GM23338 (cell line): ENCODE measurements around the gene TCP11L2. TPM values are rescaled to one million over a fixed set of nuclear protein-coding genes. Genes with fewer than 3 reads are reported as not detected.

ENCODE experiments used
- ATAC-seq: fragments of 200-7000 bp; cut with Tn5 transposase; 3 replicates; pipeline ENCODE4 v1.9.1; 2020
- DNase-seq: peaks from one replicate; pipeline ENCODE4 v3.0.0-alpha.2; 2015; ENCODE audit warnings: low spot score
- H2AFZ ChIP-seq: fragments of 200-600 bp; sonication (generic); 2 replicates; pipeline ENCODE4 v1.8.0; 2016; ENCODE audit warnings: antibody characterized with exemption, mild to moderate bottlenecking, moderate library complexity
- H3F3A ChIP-seq: fragments of 200-600 bp; sonication (generic); replicated peaks from 2 replicates; pipeline ENCODE4 v1.8.0; 2017; ENCODE audit warnings: antibody characterized with exemption, mixed run types, low read depth
- H3K27ac ChIP-seq: fragments of 200-600 bp; sonication (generic); 2 replicates; pipeline ENCODE4 v1.6.1; 2016; ENCODE audit warnings: low read depth
- H3K27me3 ChIP-seq: fragments of 200-600 bp; sonication (generic); 2 replicates; pipeline ENCODE4 v1.8.0; 2016; ENCODE audit warnings: mild to moderate bottlenecking, mixed run types, moderate library complexity; ENCODE audit not compliant: insufficient read depth
- H3K36me3 ChIP-seq: fragments of 200-600 bp; sonication (generic); 2 replicates; pipeline ENCODE4 v1.8.0; 2016; ENCODE audit warnings: mild to moderate bottlenecking; ENCODE audit not compliant: insufficient read depth
- H3K4me1 ChIP-seq: fragments of 200-600 bp; sonication (generic); 2 replicates; pipeline ENCODE4 v1.8.0; 2016; ENCODE audit warnings: mild to moderate bottlenecking, moderate library complexity; ENCODE audit not compliant: insufficient read depth
- H3K4me2 ChIP-seq: fragments of 200-600 bp; sonication (generic); 2 replicates; pipeline ENCODE4 v1.7.1; 2017; ENCODE audit warnings: mixed run types
- H3K4me3 ChIP-seq: fragments of 200-600 bp; sonication (generic); 2 replicates; pipeline ENCODE4 v1.6.1; 2016; ENCODE audit warnings: mixed run types
- H3K79me2 ChIP-seq: fragments of 200-600 bp; sonication (generic); replicated peaks from 2 replicates; pipeline ENCODE4 v1.8.0; 2017; ENCODE audit warnings: mild to moderate bottlenecking; ENCODE audit not compliant: insufficient read depth
- H3K9me2 ChIP-seq: fragments of 200-600 bp; sonication (generic); 2 replicates; pipeline ENCODE4 v1.8.0; 2017; ENCODE audit not compliant: insufficient read depth
- H4K20me1 ChIP-seq: fragments of 200-600 bp; sonication (generic); replicated peaks from 2 replicates; pipeline ENCODE4 v1.8.0; 2017; ENCODE audit warnings: mild to moderate bottlenecking; ENCODE audit not compliant: insufficient read depth
- H3K27ac Mint-ChIP-seq: 2 replicates; pipeline ENCODE4 v1.8.0; 2020; ENCODE audit warnings: inconsistent platforms, mild to moderate bottlenecking, moderate library complexity, mixed read lengths
- H3K27me3 Mint-ChIP-seq: 3 replicates; pipeline ENCODE4 v1.8.0; 2022; ENCODE audit warnings: low read depth, mild to moderate bottlenecking, moderate library complexity, mixed read lengths, inconsistent platforms; ENCODE audit not compliant: insufficient read depth, poor library complexity
- H3K36me3 Mint-ChIP-seq: 3 replicates; pipeline ENCODE4 v1.8.0; 2021; ENCODE audit warnings: low read depth, mild to moderate bottlenecking, inconsistent platforms, moderate library complexity, mixed read lengths
- H3K4me1 Mint-ChIP-seq: 3 replicates; pipeline ENCODE4 v1.8.0; 2020; ENCODE audit warnings: mild to moderate bottlenecking, inconsistent platforms, mixed read lengths
- H3K4me3 Mint-ChIP-seq: 3 replicates; pipeline ENCODE4 v1.8.0; 2021; ENCODE audit warnings: moderate library complexity, mild to moderate bottlenecking, inconsistent platforms, mixed read lengths
- H3K9me3 Mint-ChIP-seq: 3 replicates; pipeline ENCODE4 v1.8.0; 2020; ENCODE audit warnings: moderate library complexity, mild to moderate bottlenecking, inconsistent platforms, mixed read lengths
- CTCF ChIP-seq, 2 experiments: fragments of 200-600 bp in 1 of 2; sonication (generic) in 1 of 2; conservative IDR thresholded peaks; 2 replicates each; pipeline versions ENCODE4 v1.5.1 to v1.6.1; 2016 to 2017; ENCODE audit warnings: antibody characterized with exemption in 2 of 2, low read depth in 2 of 2, mild to moderate bottlenecking in 2 of 2, moderate library complexity in 1 of 2
- EZH2phosphoT487 ChIP-seq: fragments of 200-600 bp; sonication (generic); IDR thresholded peaks from one replicate; pipeline ENCODE4 v1.8.1; 2018; ENCODE audit warnings: antibody characterized with exemption; ENCODE audit not compliant: unreplicated experiment
- JUNB ChIP-seq: IDR thresholded peaks from one replicate; pipeline ENCODE4 v1.6.1; 2016; ENCODE audit warnings: antibody characterized with exemption; ENCODE audit not compliant: unreplicated experiment
- NANOG ChIP-seq: IDR thresholded peaks from 2 replicates; pipeline ENCODE4 v1.6.1; 2016; ENCODE audit warnings: antibody characterized with exemption, borderline replicate concordance
- POLR2AphosphoS5 ChIP-seq: IDR thresholded peaks from 2 replicates; pipeline ENCODE4 v1.6.1; 2016; ENCODE audit warnings: antibody characterized with exemption, low read depth
- ZNF114 ChIP-seq: fragments of 250-450 bp; sonication (Bioruptor Pico); IDR thresholded peaks from 2 replicates; pipeline ENCODE4 v1.5.0; 2020; ENCODE audit warnings: mild to moderate bottlenecking, moderate library complexity
- ZNF462 ChIP-seq: fragments of 250-450 bp; sonication (Bioruptor Pico); IDR thresholded peaks from 2 replicates; pipeline ENCODE4 v1.5.0; 2020; ENCODE audit warnings: mild to moderate bottlenecking, moderate library complexity
- polyA plus RNA-seq: library from polyadenylated mRNA; unstranded; fragments of >200 nt; fragmentation: Nextera tagmentation; extraction: Ambion mirVana; gene quantifications from 2 replicates; pipeline ENCODE4 v1.2.1, GENCODE V29; 2016
- total RNA-seq: library from RNA; depleted of rRNA; stranded (reverse); fragments of >200 nt; shearing (Covaris generic); gene quantifications from 2 replicates; pipeline ENCODE4 v1.2.3, GENCODE V29; 2014
- TF ChIP-seq, protein P1 (sequence below): IDR thresholded peaks from 2 replicates; pipeline ENCODE4 v1.6.1; 2016; ENCODE audit warnings: antibody characterized with exemption
- TF ChIP-seq, protein P2 (sequence below): IDR thresholded peaks from one replicate; pipeline ENCODE4 v1.6.1; 2018; ENCODE audit warnings: antibody characterized with exemption; ENCODE audit not compliant: unreplicated experiment

Gene TCP11L2
- total and polyA plus RNA-seq, 2 experiments from 2014 or later = 1.4 to 4.4 TPM

DNA sequence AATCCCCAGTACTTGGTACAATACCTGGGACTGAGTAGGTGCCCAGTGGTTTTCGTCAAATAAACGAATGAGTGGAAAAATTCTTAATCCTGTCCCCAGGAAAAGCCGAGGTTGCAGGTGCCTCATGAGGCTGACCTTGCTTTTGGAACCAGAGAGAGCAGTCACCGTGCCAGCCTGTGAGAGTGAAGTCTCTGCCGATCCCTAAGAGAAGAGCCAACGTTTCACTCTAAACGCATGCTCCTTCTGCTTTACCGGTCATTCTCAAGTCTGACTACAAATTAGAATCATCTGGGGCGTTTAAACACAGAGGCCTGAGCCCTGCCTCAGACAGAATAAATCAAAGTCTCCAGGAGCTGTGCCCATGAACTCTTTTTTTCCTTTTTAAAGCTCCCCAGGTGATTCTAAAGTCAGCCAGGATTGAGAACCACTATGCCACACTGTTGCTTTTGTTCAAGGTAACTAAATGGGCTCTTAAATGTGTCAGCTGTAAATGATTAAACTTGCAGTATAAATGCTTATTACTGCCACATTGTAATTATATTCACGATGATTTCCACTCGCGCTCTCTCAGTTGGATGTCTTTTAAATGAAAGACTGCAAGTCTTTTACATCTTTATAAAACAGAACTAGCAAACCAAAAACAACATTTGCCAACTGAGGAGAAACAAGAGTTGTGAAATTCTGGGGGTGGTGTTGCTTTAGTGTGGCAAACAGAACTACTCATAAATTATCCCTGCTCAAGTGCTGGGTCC is 26.9 kb downstream of the TCP11L2 start:
- peaks cover 39% of the 10 kb centered on the region for H3K4me1 Mint-ChIP-seq
- no peak for TF ChIP-seq NANOG
- no peak for TF ChIP-seq CTCF (conservative IDR thresholded peaks at IDR 0.05; ENCODE audit: low read depth in 2 of 2)
- no peak for TF ChIP-seq ZNF114 (CRISPR knock-in tag)
- TF ChIP-seq EZH2phosphoT487 = no peak
- TF ChIP-seq, protein P1, sequence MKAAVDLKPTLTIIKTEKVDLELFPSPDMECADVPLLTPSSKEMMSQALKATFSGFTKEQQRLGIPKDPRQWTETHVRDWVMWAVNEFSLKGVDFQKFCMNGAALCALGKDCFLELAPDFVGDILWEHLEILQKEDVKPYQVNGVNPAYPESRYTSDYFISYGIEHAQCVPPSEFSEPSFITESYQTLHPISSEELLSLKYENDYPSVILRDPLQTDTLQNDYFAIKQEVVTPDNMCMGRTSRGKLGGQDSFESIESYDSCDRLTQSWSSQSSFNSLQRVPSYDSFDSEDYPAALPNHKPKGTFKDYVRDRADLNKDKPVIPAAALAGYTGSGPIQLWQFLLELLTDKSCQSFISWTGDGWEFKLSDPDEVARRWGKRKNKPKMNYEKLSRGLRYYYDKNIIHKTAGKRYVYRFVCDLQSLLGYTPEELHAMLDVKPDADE = no peak
- TF ChIP-seq JUNB = no peak
- no peak for TF ChIP-seq ZNF462
- TF ChIP-seq POLR2AphosphoS5 = no peak
- TF ChIP-seq, protein P2, sequence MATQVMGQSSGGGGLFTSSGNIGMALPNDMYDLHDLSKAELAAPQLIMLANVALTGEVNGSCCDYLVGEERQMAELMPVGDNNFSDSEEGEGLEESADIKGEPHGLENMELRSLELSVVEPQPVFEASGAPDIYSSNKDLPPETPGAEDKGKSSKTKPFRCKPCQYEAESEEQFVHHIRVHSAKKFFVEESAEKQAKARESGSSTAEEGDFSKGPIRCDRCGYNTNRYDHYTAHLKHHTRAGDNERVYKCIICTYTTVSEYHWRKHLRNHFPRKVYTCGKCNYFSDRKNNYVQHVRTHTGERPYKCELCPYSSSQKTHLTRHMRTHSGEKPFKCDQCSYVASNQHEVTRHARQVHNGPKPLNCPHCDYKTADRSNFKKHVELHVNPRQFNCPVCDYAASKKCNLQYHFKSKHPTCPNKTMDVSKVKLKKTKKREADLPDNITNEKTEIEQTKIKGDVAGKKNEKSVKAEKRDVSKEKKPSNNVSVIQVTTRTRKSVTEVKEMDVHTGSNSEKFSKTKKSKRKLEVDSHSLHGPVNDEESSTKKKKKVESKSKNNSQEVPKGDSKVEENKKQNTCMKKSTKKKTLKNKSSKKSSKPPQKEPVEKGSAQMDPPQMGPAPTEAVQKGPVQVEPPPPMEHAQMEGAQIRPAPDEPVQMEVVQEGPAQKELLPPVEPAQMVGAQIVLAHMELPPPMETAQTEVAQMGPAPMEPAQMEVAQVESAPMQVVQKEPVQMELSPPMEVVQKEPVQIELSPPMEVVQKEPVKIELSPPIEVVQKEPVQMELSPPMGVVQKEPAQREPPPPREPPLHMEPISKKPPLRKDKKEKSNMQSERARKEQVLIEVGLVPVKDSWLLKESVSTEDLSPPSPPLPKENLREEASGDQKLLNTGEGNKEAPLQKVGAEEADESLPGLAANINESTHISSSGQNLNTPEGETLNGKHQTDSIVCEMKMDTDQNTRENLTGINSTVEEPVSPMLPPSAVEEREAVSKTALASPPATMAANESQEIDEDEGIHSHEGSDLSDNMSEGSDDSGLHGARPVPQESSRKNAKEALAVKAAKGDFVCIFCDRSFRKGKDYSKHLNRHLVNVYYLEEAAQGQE = no peak
- DNase-seq = no peak

More for the DNA sequence above, 26.9 kb downstream of the TCP11L2 start:
- H3K36me3 Mint-ChIP-seq = no peaks in the 10 kb centered on the region; the same call in 2 of the 3 replicates
- Histone ChIP-seq H3K4me1 (peaks cover 17% of the 10 kb centered on the region), H3F3A (no peaks in the 10 kb centered on the region), H2AFZ (peak overlapping the region; percentile 38; the same call in 1 of the 2 replicates), H3K36me3 (no peaks in the 10 kb centered on the region), H3K79me2 (no peaks in the 10 kb centered on the region), H3K27me3 (no peaks in the 10 kb centered on the region; the same call in 1 of the 2 replicates), H3K4me2 (peak overlapping the region; percentile 44; the same call in 1 of the 2 replicates), H3K9me2 (0 out of 2 replicates have a peak, but pooled peaks cover 1% of the 10 kb centered on the region), H4K20me1 (no peaks in the 10 kb centered on the region), H3K4me3 (no peak overlapping the region), H3K27ac (no peak overlapping the region)
- peak; percentile 30; the same call in 2 of the 3 replicates for ATAC-seq
- no peaks in the 10 kb centered on the region; the same call in 2 of the 3 replicates for H3K9me3 Mint-ChIP-seq
- peaks cover 18% of the 10 kb centered on the region for H3K27me3 Mint-ChIP-seq
- H3K27ac Mint-ChIP-seq = no peak overlapping the region
- no peak overlapping the region for H3K4me3 Mint-ChIP-seq
